Activated T-helper 1 cell treated with anti-CD3 and anti-CD28 coated beads, Interleukin-2, amount 50 U/mL, for 16 hours (primary cell): ENCODE data around the gene OR2J2.
"Not testable (repeated sequence)": the region's sequence is repeated elsewhere in the genome, so short reads cannot be mapped to it uniquely, and the experiment has no call there.

Experiments used
- DNase-seq, 2 donors: peaks; one replicate each; pipeline ENCODE4 v3.0.0-alpha.2; 2020; ENCODE audit warnings: low read depth in 1 of 2, low spot score in 1 of 2

Gene OR2J2

GRCh38 chr6:29218056-29218455, 47.3 kb downstream of the OR2J2 start:
- not testable (repeated sequence) for DNase-seq
